Stimulated activated CD8-positive, alpha-beta memory T cell treated with anti-CD3 and anti-CD28 coated beads, Interleukin-7, amount 100 ng/mL, for 4 hours (primary cell): ENCODE data around the gene LY6G6D.

Source experiments
- DNase-seq, 2 donors: peaks; one replicate each; pipeline ENCODE4 v3.0.0-alpha.2; 2020; ENCODE audit warnings: low read depth in 2 of 2

The LY6G6D gene

GRCh38 chr6:31719001-31719400 lies 3.9 kb downstream of the LY6G6D start:
- DNase-seq, result no peak

GRCh38 chr6:31720196-31720770 lies 5.1 kb downstream of the LY6G6D start:
- DNase-seq, result no peak

GRCh38 chr6:31721351-31722020 lies 6.3 kb downstream of the LY6G6D start, which contains the start of gene LY6G6C:
LY6G6C (minus strand) TSS chr6:31721746; CDS start chr6:31721679, 67 bp downstream.
- DNase-seq, result no peak

- no peak for DNase-seq
These were observed 7.0 kb downstream of the LY6G6D start for GRCh38 chr6:31722173-31722572.

- no peak for DNase-seq
These were observed 8.3 kb downstream of the LY6G6D start, which contains the start of gene MPIG6B for GRCh38 chr6:31723245-31723979. MPIG6B (plus strand) TSS chr6:31723373; CDS start chr6:31723384, 11 bp downstream.

- DNase-seq, result no peak
These were observed 9.0 kb downstream of the LY6G6D start for GRCh38 chr6:31723980-31724691.

- no peak for DNase-seq
These were observed 10.6 kb downstream of the LY6G6D start for GRCh38 chr6:31725502-31726350.

GRCh38 chr6:31727034-31727716 lies 12.0 kb downstream of the LY6G6D start:
- no peak for DNase-seq

- DNase-seq, result no peak
These were observed 12.8 kb downstream of the LY6G6D start for GRCh38 chr6:31727717-31728671.

GRCh38 chr6:31728767-31729514 lies 13.8 kb downstream of the LY6G6D start, which contains the start of gene DDAH2:
DDAH2 (minus strand) TSS chr6:31729299; CDS start chr6:31729161, 138 bp downstream.
- no peak for DNase-seq

- peak; percentile 69 to 70 for DNase-seq
These were observed 14.4 kb downstream of the LY6G6D start for GRCh38 chr6:31729515-31729978.

GRCh38 chr6:31729979-31730630 lies 15.0 kb downstream of the LY6G6D start:
- peak; percentile 39 to 61 for DNase-seq

- DNase-seq, result no peak
These were observed 15.5 kb downstream of the LY6G6D start for GRCh38 chr6:31730631-31731086.

GRCh38 chr6:31732029-31732428 lies 16.9 kb downstream of the LY6G6D start:
- no peak for DNase-seq

GRCh38 chr6:31733734-31734133 lies 18.6 kb downstream of the LY6G6D start:
- DNase-seq, result no peak

- DNase-seq, result no peak
These were observed 19.2 kb downstream of the LY6G6D start for GRCh38 chr6:31734247-31734820.

- peak; percentile 45 to 51 for DNase-seq
These were observed 19.8 kb downstream of the LY6G6D start for GRCh38 chr6:31734821-31735406.
